ENCODE results near the gene KIAA1328.

The KIAA1328 gene

DNA sequence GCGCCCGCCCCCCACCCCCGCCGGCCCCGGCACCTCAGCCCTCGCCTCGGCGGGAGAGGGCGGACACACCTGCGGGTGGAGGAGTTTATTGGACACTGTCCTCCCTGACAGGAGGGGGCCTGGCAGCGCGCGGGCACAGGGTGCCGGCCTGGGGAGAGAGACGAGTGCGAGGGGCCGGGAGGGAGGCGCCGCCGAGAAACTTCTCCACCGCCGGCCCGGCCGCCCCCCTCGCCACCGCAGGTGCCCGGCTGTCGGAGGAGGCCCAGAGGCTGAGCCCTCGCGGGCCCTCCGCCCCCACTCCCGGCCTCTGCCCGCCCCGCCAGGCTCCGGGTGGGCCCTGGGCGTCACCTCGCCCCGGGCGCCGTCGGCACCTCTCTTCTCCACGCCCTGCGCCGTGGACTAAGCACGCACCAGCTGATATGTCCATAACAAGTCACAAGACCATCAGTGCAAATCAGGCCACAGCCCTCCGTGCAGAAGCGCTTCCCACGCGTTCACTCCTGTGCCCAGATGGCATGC, 425.4 kb downstream of the KIAA1328 start:
- 0 out of 2 replicates have a peak overlapping the region, but pooled peaks have one; percentile 20 for H3K4me3 ChIP-seq (ENCODE audit: low read depth, low read length)

DNA sequence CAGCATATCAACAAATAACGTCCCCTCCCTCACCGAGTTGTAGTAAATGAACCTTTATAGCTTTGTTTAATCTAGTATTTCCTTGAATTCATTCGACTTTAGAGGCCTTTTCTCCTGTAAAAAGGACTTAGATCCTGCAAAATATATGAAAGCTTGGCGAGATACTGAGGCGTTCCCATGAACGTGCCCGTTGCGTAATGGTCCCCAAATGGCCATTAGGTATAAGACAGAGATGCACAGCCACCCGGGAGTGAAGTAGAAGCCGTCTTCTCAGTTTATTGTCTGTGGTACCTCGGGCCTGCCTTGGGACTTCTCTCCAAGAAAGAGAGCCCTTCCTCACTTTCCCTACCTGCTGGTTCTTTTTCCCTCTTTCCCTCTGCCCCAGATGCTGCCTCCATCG, 426.0 kb downstream of the KIAA1328 start:
- TF ChIP-seq, protein P1, sequence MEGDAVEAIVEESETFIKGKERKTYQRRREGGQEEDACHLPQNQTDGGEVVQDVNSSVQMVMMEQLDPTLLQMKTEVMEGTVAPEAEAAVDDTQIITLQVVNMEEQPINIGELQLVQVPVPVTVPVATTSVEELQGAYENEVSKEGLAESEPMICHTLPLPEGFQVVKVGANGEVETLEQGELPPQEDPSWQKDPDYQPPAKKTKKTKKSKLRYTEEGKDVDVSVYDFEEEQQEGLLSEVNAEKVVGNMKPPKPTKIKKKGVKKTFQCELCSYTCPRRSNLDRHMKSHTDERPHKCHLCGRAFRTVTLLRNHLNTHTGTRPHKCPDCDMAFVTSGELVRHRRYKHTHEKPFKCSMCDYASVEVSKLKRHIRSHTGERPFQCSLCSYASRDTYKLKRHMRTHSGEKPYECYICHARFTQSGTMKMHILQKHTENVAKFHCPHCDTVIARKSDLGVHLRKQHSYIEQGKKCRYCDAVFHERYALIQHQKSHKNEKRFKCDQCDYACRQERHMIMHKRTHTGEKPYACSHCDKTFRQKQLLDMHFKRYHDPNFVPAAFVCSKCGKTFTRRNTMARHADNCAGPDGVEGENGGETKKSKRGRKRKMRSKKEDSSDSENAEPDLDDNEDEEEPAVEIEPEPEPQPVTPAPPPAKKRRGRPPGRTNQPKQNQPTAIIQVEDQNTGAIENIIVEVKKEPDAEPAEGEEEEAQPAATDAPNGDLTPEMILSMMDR (IDR thresholded peaks at IDR 0.05; ENCODE audit: low read depth, low read length), result no peak
- H3K4me3 ChIP-seq (ENCODE audit: low read depth, low read length), result no peak overlapping the region

More for the DNA sequence above, 425.4 kb downstream of the KIAA1328 start:
- TF ChIP-seq, protein P1 (IDR thresholded peaks at IDR 0.05; ENCODE audit: low read depth, low read length), result no peak

DNA sequence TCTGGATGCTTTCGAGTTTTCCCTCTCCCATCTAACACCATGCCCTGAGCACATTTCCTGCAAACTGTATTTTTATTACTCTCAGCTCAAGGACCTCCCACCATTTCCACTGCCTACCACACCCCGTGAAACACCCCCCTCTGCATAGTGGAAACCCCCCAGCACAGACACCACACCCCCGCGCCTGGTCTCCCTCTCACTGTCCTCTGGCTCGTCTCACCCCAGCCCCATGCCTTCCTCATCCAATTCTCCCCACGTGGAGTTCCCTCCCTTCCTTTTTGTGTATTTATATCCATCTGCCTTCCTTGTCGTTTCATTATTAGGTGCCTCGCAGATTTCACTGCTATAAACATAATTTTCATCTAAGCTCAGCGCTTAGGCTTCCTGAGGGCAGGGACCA, 429.2 kb downstream of the KIAA1328 start:
- no peak overlapping the region for H3K4me3 ChIP-seq (ENCODE audit: low read depth, low read length)
- TF ChIP-seq, protein P1 (IDR thresholded peaks at IDR 0.05; ENCODE audit: low read depth, low read length), result no peak

DNA sequence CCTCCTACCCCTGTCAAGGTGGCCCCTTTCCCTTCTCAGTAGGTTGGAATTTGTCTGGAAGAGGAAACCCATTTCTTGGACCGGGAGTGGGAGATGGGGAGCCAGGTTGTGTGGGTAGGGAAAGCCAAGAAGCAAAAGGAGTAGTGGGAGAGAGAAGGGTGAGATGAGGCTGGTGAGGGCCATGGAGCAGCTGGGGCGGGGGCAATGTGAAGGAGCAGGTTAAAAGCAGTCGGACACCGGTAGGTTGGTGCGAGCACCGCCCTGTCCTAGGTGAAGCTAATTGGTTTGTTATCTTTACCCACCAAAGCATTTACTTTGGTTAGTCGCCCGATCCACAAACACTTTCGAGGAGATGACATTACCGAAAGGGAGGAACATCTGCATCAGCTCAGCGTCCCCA, 429.9 kb downstream of the KIAA1328 start:
- no peak overlapping the region for H3K4me3 ChIP-seq (ENCODE audit: low read depth, low read length)
- TF ChIP-seq, protein P1 (IDR thresholded peaks at IDR 0.05; ENCODE audit: low read depth, low read length), result no peak

DNA sequence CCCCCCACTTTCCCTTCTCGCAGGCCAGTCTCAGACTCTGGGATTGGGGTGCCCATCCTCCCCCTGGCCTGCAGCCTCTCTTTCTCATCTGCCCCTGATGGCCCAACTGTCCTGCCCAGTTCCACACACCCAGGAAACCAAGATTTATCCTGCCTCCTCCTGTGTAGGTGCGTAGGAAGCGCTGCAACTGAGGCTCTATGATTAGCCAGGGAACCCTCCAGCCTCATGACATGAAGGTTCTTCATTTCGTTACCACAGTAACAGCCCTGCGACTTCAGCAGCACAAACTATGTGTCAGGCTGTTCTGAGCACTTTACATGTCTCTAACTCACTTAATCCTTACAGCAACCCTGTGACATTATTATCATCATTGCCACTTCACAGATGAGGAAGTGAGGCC, 430.8 kb downstream of the KIAA1328 start:
- TF ChIP-seq, protein P1 (IDR thresholded peaks at IDR 0.05; ENCODE audit: low read depth, low read length), result no peak
- H3K4me3 ChIP-seq (ENCODE audit: low read depth, low read length), result no peak overlapping the region

DNA sequence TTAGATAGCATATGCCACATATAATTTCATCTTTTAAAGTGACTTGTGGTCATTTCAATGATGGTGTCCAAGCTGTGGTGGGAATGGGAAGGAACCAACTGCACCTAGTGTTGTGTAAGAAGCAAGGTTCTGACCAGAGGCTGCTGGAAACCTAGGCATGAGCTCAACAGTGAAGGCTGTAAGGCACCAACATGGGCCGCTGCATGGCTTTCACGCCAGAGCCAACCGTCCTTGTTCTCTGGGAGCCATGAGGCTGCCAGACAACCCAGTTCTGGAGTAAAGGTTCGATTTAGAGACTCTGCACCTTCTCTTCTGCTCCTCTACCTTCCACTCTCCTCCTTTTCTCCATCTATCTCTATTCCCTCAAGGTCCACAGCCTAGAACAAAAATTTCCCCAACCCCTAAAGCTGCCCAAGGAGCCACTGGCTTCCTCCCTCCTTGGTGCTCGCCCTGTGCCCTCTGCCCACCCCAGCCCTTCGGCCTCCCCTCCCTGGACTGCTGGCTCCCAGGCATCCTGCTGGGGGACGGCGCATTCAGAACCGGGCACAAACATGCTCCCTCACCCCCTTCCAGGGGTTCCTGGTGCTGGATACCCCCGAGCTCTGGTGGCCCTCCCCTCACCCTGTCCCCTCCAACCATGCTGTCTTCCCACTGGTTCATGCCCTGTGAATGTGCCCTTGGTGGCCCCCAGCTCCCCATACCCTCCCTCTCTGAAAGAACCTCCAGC, 431.6 kb downstream of the KIAA1328 start:
- H3K4me3 ChIP-seq (ENCODE audit: low read depth, low read length), result no peak overlapping the region
- TF ChIP-seq, protein P1 (IDR thresholded peaks at IDR 0.05; ENCODE audit: low read depth, low read length), result no peak

DNA sequence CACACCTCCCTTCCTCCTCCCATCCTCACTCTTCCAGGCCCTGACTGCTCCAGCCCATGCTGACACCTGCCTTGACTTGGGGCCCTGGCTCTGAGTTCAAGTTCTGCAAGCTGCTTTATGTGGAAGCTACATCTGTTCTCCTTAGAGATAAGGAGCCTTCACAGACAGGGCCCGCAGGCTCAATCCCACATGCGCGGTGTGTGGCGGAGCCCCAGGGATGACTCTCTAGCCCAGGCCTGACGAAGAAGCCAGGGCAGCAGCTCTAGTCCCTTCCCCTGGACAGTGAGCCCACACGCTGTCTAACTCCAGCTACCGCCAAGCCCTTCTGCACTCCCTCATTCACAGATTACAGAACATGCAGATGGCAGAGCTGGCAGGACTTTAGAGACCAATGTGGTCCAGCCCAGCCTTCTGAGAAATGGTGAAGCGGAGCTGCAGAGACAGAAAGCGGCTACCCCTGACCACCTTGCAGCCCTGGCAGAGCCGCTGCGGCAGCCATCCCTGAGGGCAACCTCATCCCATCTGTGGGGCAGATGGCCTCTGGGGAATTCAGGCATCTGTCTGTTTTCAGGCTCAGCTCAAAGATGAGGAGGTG, 432.4 kb downstream of the KIAA1328 start:
- no peak overlapping the region for H3K4me3 ChIP-seq (ENCODE audit: low read depth, low read length)
- TF ChIP-seq, protein P1 (IDR thresholded peaks at IDR 0.05; ENCODE audit: low read depth, low read length), result no peak

All from WI38 (cell line).